Kidney (tissue), 14 donors: ENCODE measurements around the gene PIANP. TPM values are rescaled to one million over a fixed set of nuclear protein-coding genes. Genes with fewer than 3 reads are reported as not detected.
A peak's percentile ranks its signal among the peaks of the same experiment; 100 is the strongest.

Source experiments
- DNase-seq, 5 donors: peaks; one replicate each; pipeline ENCODE4 v3.0.0-alpha.2; 2013 to 2020
- FAIRE-seq: peaks from 2 replicates; lab custom pipeline; 2012; peaks lifted over from hg19 to GRCh38; lab: Jason Lieb, UNC
- H3K27ac ChIP-seq, 2 donors: one replicate each; pipeline ENCODE4 v1.7.0; 2013; ENCODE audit warnings: low read depth in 2 of 2, low read length in 2 of 2, inconsistent platforms in 1 of 2
- H3K27me3 ChIP-seq: one replicate; pipeline ENCODE4 v1.7.1; 2013; ENCODE audit warnings: low read length, inconsistent platforms; ENCODE audit not compliant: control insufficient read depth, insufficient read depth
- H3K36me3 ChIP-seq, 3 donors: one replicate each; pipeline versions ENCODE4 v1.7.0 to v1.7.1; 2013; ENCODE audit warnings: low read length in 3 of 3, control low read depth in 1 of 3, inconsistent platforms in 1 of 3; ENCODE audit not compliant: insufficient read depth in 3 of 3, control insufficient read depth in 2 of 3
- H3K4me1 ChIP-seq, 3 donors: one replicate each; pipeline versions ENCODE4 v1.7.0 to v1.7.1; 2013; ENCODE audit warnings: low read length in 3 of 3, inconsistent platforms in 1 of 3, low read depth in 1 of 3; ENCODE audit not compliant: control insufficient read depth in 2 of 3, insufficient read depth in 2 of 3
- H3K4me3 ChIP-seq, 3 donors: one replicate each; pipeline versions ENCODE4 v1.7.0 to v1.8.1; 2013; ENCODE audit warnings: low read length in 3 of 3, control low read depth in 1 of 3, inconsistent platforms in 1 of 3
- H3K9ac ChIP-seq, 3 donors: one replicate each; pipeline versions ENCODE4 v1.7.0 to v1.7.1; 2013; ENCODE audit warnings: low read length in 3 of 3, control low read depth in 1 of 3, inconsistent platforms in 1 of 3
- H3K9me3 ChIP-seq, 3 donors: one replicate each; pipeline versions ENCODE4 v1.7.0 to v1.7.1; 2013; ENCODE audit warnings: low read length in 3 of 3, control low read depth in 1 of 3, inconsistent platforms in 1 of 3; ENCODE audit not compliant: control insufficient read depth in 2 of 3, insufficient read depth in 1 of 3
- CTCF ChIP-seq: IDR thresholded peaks from 3 replicates; pipeline ENCODE4 v1.5.1; 2012; ENCODE audit warnings: mild to moderate bottlenecking, moderate library complexity, borderline replicate concordance; ENCODE audit not compliant: insufficient read depth; ENCODE audit errors: extremely low read depth
- intact Hi-C: fragments of 100-400 bp; cut with DNase I; formaldehyde crosslinking; loops from one replicate; pipeline ENCODE4 v1.11.1; 2022
- polyA plus RNA-seq: library from polyadenylated mRNA; stranded (reverse); fragments of 350-450 nt; fragmentation: Illumina TruSeq; extraction: RNeasy Lipid Tissue Mini Kit (QIAGEN cat#74804); gene quantifications from one replicate; pipeline ENCODE4 v1.2.3, GENCODE V29; 2014; ENCODE audit warnings: low read depth, low replicate concordance; ENCODE audit not compliant: insufficient read depth
- total RNA-seq: library from RNA; stranded (reverse); fragmentation: NEBNext Ultra II Directional; extraction: Animal tissue kit (Norgen Biotek cat#: 25700); gene quantifications from one replicate; pipeline ENCODE4 v1.2.1, GENCODE V29; 2021
- donor health status: control.
- donor health status: control.
- donor health status: control.
- donor health status: control.
- donor health status: control.
- donor health status: DM: yes; HTN: yes; CAD: no.
- donor health status: Normal renal cell carcinoma (clear cell type).

Gene PIANP
- total and polyA plus RNA-seq, 2 donors from 2014 or later = 0.45 to 0.63 TPM

GRCh38 chr12:6697584-6698351, 2.8 kb downstream of the PIANP start:
- Histone ChIP-seq H3K4me3 (no peak overlapping the region), H3K27me3 (no peaks in the 10 kb centered on the region), H3K36me3 (no peaks in the 10 kb centered on the region), H3K4me1 (peaks cover 0 to 5% (median 0%) of the 10 kb centered on the region in 3 donors), H3K27ac (no peak overlapping the region), H3K9ac (no peak overlapping the region), H3K9me3 (no peaks in the 10 kb centered on the region)
- FAIRE-seq (no peak), DNase-seq (peak; percentile 49 to 78 (median 56))
- intact Hi-C loops = no loop called here
- TF ChIP-seq CTCF = peak; percentile 40

GRCh38 chr12:6696690-6697583, 3.7 kb downstream of the PIANP start:
- no peak for FAIRE-seq
- peak in 4 of 5 donors; percentile 27 to 68 (median 59) for DNase-seq
- Histone ChIP-seq H3K9me3 (no peaks in the 10 kb centered on the region), H3K27ac (no peak overlapping the region), H3K9ac (no peak overlapping the region), H3K36me3 (no peaks in the 10 kb centered on the region), H3K4me1 (peaks cover 0 to 5% (median 0%) of the 10 kb centered on the region in 3 donors), H3K4me3 (no peak overlapping the region), H3K27me3 (no peaks in the 10 kb centered on the region)
- intact Hi-C loops = no loop called here
- TF ChIP-seq CTCF = no peak

- H3K4me1 ChIP-seq = no peaks in the 10 kb centered on the region
- H3K27me3 ChIP-seq = no peaks in the 10 kb centered on the region
- H3K27ac ChIP-seq = no peak overlapping the region
- no peak for DNase-seq
- no peaks in the 10 kb centered on the region for H3K36me3 ChIP-seq
- H3K4me3 ChIP-seq = no peak overlapping the region
- TF ChIP-seq CTCF = no peak
- intact Hi-C loops = no loop called here
- no peaks in the 10 kb centered on the region for H3K9me3 ChIP-seq
- no peak overlapping the region for H3K9ac ChIP-seq
- no peak for FAIRE-seq
These were observed 5.1 kb downstream of the PIANP start for GRCh38 chr12:6695313-6696045.
